GM23338 (cell line): Measurements from ENCODE around the gene UXS1. TPM values are rescaled to one million over a fixed set of nuclear protein-coding genes. Genes with fewer than 3 reads are reported as not detected.
A peak's percentile ranks its signal among the peaks of the same experiment; 100 is the strongest.

Source experiments
- ATAC-seq: fragments of 200-7000 bp; cut with Tn5 transposase; 3 replicates; pipeline ENCODE4 v1.9.1; 2020
- DNase-seq: peaks from one replicate; pipeline ENCODE4 v3.0.0-alpha.2; 2015; ENCODE audit warnings: low spot score
- H2AFZ ChIP-seq: fragments of 200-600 bp; sonication (generic); 2 replicates; pipeline ENCODE4 v1.8.0; 2016; ENCODE audit warnings: antibody characterized with exemption, mild to moderate bottlenecking, moderate library complexity
- H3F3A ChIP-seq: fragments of 200-600 bp; sonication (generic); replicated peaks from 2 replicates; pipeline ENCODE4 v1.8.0; 2017; ENCODE audit warnings: antibody characterized with exemption, mixed run types, low read depth
- H3K27ac ChIP-seq: fragments of 200-600 bp; sonication (generic); 2 replicates; pipeline ENCODE4 v1.6.1; 2016; ENCODE audit warnings: low read depth
- H3K27me3 ChIP-seq: fragments of 200-600 bp; sonication (generic); 2 replicates; pipeline ENCODE4 v1.8.0; 2016; ENCODE audit warnings: mild to moderate bottlenecking, mixed run types, moderate library complexity; ENCODE audit not compliant: insufficient read depth
- H3K36me3 ChIP-seq: fragments of 200-600 bp; sonication (generic); 2 replicates; pipeline ENCODE4 v1.8.0; 2016; ENCODE audit warnings: mild to moderate bottlenecking; ENCODE audit not compliant: insufficient read depth
- H3K4me1 ChIP-seq: fragments of 200-600 bp; sonication (generic); 2 replicates; pipeline ENCODE4 v1.8.0; 2016; ENCODE audit warnings: mild to moderate bottlenecking, moderate library complexity; ENCODE audit not compliant: insufficient read depth
- H3K4me2 ChIP-seq: fragments of 200-600 bp; sonication (generic); 2 replicates; pipeline ENCODE4 v1.7.1; 2017; ENCODE audit warnings: mixed run types
- H3K4me3 ChIP-seq: fragments of 200-600 bp; sonication (generic); 2 replicates; pipeline ENCODE4 v1.6.1; 2016; ENCODE audit warnings: mixed run types
- H3K79me2 ChIP-seq: fragments of 200-600 bp; sonication (generic); replicated peaks from 2 replicates; pipeline ENCODE4 v1.8.0; 2017; ENCODE audit warnings: mild to moderate bottlenecking; ENCODE audit not compliant: insufficient read depth
- H3K9me2 ChIP-seq: fragments of 200-600 bp; sonication (generic); 2 replicates; pipeline ENCODE4 v1.8.0; 2017; ENCODE audit not compliant: insufficient read depth
- H4K20me1 ChIP-seq: fragments of 200-600 bp; sonication (generic); replicated peaks from 2 replicates; pipeline ENCODE4 v1.8.0; 2017; ENCODE audit warnings: mild to moderate bottlenecking; ENCODE audit not compliant: insufficient read depth
- H3K27ac Mint-ChIP-seq: 2 replicates; pipeline ENCODE4 v1.8.0; 2020; ENCODE audit warnings: inconsistent platforms, mild to moderate bottlenecking, moderate library complexity, mixed read lengths
- H3K27me3 Mint-ChIP-seq: 3 replicates; pipeline ENCODE4 v1.8.0; 2022; ENCODE audit warnings: low read depth, mild to moderate bottlenecking, moderate library complexity, mixed read lengths, inconsistent platforms; ENCODE audit not compliant: insufficient read depth, poor library complexity
- H3K36me3 Mint-ChIP-seq: 3 replicates; pipeline ENCODE4 v1.8.0; 2021; ENCODE audit warnings: low read depth, mild to moderate bottlenecking, inconsistent platforms, moderate library complexity, mixed read lengths
- H3K4me1 Mint-ChIP-seq: 3 replicates; pipeline ENCODE4 v1.8.0; 2020; ENCODE audit warnings: mild to moderate bottlenecking, inconsistent platforms, mixed read lengths
- H3K4me3 Mint-ChIP-seq: 3 replicates; pipeline ENCODE4 v1.8.0; 2021; ENCODE audit warnings: moderate library complexity, mild to moderate bottlenecking, inconsistent platforms, mixed read lengths
- H3K9me3 Mint-ChIP-seq: 3 replicates; pipeline ENCODE4 v1.8.0; 2020; ENCODE audit warnings: moderate library complexity, mild to moderate bottlenecking, inconsistent platforms, mixed read lengths
- EZH2phosphoT487 ChIP-seq: fragments of 200-600 bp; sonication (generic); IDR thresholded peaks from one replicate; pipeline ENCODE4 v1.8.1; 2018; ENCODE audit warnings: antibody characterized with exemption; ENCODE audit not compliant: unreplicated experiment
- JUNB ChIP-seq: IDR thresholded peaks from one replicate; pipeline ENCODE4 v1.6.1; 2016; ENCODE audit warnings: antibody characterized with exemption; ENCODE audit not compliant: unreplicated experiment
- NANOG ChIP-seq: IDR thresholded peaks from 2 replicates; pipeline ENCODE4 v1.6.1; 2016; ENCODE audit warnings: antibody characterized with exemption, borderline replicate concordance
- POLR2AphosphoS5 ChIP-seq: IDR thresholded peaks from 2 replicates; pipeline ENCODE4 v1.6.1; 2016; ENCODE audit warnings: antibody characterized with exemption, low read depth
- STAT1 ChIP-seq: IDR thresholded peaks from one replicate; pipeline ENCODE4 v1.6.1; 2016; ENCODE audit warnings: antibody characterized with exemption; ENCODE audit not compliant: unreplicated experiment
- ZNF462 ChIP-seq: fragments of 250-450 bp; sonication (Bioruptor Pico); IDR thresholded peaks from 2 replicates; pipeline ENCODE4 v1.5.0; 2020; ENCODE audit warnings: mild to moderate bottlenecking, moderate library complexity
- polyA plus RNA-seq: library from polyadenylated mRNA; unstranded; fragments of >200 nt; fragmentation: Nextera tagmentation; extraction: Ambion mirVana; gene quantifications from 2 replicates; pipeline ENCODE4 v1.2.1, GENCODE V29; 2016
- total RNA-seq: library from RNA; depleted of rRNA; stranded (reverse); fragments of >200 nt; shearing (Covaris generic); gene quantifications from 2 replicates; pipeline ENCODE4 v1.2.3, GENCODE V29; 2014

Gene UXS1
- total and polyA plus RNA-seq, 2 experiments from 2014 or later, result 48.7 to 131 TPM

GRCh38 chr2:106089611-106090010 lies 104.5 kb downstream of the UXS1 start:
- no peaks in the 10 kb centered on the region for H3K4me1 ChIP-seq
- Mint-ChIP-seq H3K27ac (no peak overlapping the region), H3K4me1 (no peaks in the 10 kb centered on the region), H3K9me3 (no peaks in the 10 kb centered on the region), H3K36me3 (peaks cover 14% of the 10 kb centered on the region), H3K27me3 (no peaks in the 10 kb centered on the region), H3K4me3 (no peak overlapping the region)
- no peaks in the 10 kb centered on the region for H3F3A ChIP-seq
- 0 out of 2 replicates have a peak, but pooled peaks cover 1% of the 10 kb centered on the region for H4K20me1 ChIP-seq
- no peak overlapping the region for H3K4me2 ChIP-seq
- no peak overlapping the region for H3K4me3 ChIP-seq
- no peaks in the 10 kb centered on the region for H3K27me3 ChIP-seq
- no peak overlapping the region for H2AFZ ChIP-seq
- H3K79me2 ChIP-seq, result no peaks in the 10 kb centered on the region
- ATAC-seq (peak; percentile 72), DNase-seq (no peak)
- TF ChIP-seq JUNB (no peak), POLR2AphosphoS5 (no peak), ZNF462 (CRISPR knock-in tag) (0 out of 2 replicates have a peak, but pooled peaks have one; percentile 12), NANOG (no peak), STAT1 (no peak), EZH2phosphoT487 (no peak)
- H3K9me2 ChIP-seq, result no peaks in the 10 kb centered on the region
- H3K27ac ChIP-seq, result no peak overlapping the region
- peaks cover 4% of the 10 kb centered on the region; the same call in 1 of the 2 replicates for H3K36me3 ChIP-seq
